HG02678 (cell line): ENCODE data around the gene TRAF7.

Source experiments
- ATAC-seq: cut with Tn5 transposase; IDR thresholded peaks from one replicate; pipeline ENCODE4 v1.9.1; 2021; ENCODE audit warnings: mild to moderate bottlenecking, moderate library complexity; ENCODE audit not compliant: unreplicated experiment

The TRAF7 gene

GRCh38 chr16:2163211-2163881, 7.8 kb downstream of the TRAF7 start:
- ATAC-seq = no peak

DNA sequence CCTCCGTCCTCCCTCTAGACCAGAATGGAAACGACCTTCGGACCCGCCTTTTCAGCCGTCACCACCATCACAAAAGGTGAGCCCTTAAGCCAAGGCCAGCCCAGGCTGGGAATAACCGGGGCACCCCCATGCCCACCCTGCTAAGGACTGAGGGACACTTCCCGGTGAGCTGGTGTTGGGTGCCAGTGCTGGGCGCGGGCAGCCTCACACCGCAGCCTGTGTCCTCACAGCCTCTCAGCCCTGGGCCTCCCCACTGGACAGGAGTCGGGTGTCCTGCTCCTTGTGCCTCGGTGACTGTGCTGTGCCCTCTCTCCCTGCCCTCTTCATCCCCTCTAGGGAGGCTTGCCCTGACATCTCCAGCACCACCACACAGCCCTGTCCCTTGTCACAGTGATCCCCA, 10.3 kb downstream of the TRAF7 start:
- no peak for ATAC-seq

GRCh38 chr16:2166263-2167067, 10.9 kb downstream of the TRAF7 start:
- ATAC-seq = no peak

DNA sequence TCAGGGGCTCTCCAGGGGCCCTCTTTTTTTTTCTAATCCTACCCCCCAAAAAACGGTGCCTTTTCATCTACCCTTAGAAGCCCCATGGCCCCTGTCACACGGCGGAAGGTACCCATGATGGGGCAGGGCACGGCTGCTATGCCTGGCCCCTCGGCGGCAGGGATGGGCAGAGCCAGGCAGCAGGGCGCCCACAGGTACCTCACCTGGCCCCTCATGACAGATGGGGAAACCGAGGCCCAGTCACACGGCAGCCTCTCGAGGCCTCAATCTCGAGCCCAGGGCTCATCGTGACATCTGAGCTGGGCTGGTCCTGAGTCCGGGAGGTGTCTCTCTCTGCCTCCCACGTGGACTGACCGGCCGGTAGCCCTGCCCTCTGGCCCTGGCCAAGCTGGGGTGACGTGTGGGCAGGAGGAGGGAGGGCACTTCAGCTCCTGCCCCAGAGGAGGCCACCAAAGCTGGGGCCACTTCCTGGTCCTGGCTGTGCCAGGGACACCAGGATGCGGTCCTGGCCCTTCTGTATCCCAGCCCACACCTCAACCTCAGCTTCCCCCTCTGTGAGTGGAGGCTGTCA, 11.6 kb downstream of the TRAF7 start:
- no peak for ATAC-seq

DNA sequence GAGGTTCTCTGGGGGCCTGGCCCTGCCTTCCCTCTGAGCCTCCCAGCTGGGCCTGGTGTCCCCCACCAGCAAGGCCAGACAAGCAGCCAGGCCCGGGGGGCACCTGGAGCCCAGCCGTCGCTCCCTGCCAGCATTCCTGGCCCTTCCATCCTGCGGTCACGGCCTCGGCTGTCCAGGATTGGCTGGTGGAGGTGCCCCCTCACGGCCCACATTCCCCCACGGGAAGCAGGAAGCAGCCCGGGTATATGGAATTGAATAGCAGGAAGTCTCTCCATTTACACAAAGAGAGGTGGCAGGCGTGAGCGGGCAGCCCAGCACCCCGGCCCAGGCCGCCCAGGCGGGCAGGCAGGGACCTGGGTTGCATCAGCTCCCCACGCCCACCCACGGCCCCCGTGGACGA, 14.5 kb downstream of the TRAF7 start:
- ATAC-seq = no peak

DNA sequence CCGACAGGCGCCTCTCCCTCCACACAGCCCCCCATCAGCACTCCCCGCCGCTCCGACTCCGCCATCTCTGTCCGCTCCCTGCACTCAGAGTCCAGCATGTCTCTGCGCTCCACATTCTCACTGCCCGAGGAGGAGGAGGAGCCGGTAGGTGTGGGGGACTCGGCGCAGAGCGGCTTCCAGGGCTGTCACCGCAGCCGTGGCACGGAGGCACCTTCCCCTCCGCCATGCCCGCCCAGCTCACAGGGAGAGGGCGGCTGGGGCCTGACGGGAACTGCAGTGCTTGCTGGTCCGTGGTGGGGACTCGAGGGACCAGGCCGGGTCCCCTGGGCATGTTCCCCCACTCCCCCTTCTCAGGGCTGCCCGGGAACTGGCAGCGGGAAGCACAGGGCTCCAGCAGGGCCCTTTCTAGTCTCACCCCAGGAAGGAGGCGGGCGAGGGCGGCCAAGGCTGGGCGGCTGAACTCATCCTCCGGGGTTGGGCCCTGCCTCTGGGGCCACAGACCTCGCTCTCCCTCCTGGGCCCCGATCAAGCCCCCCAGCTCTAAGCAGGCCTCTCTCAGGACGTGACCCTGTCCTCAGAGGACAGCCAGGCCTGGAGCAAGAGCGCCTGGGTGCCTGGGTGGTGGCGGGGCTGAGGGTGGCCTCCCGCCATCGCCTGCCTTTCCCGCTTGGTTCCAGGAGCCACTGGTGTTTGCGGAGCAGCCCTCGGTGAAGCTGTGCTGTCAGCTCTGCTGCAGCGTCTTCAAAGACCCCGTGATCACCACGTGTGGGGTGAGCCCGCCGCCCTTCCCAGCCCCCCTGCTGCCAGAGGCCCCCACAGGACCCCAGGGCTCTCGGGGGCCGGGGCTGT, 15.2 kb downstream of the TRAF7 start:
- ATAC-seq = no peak

DNA sequence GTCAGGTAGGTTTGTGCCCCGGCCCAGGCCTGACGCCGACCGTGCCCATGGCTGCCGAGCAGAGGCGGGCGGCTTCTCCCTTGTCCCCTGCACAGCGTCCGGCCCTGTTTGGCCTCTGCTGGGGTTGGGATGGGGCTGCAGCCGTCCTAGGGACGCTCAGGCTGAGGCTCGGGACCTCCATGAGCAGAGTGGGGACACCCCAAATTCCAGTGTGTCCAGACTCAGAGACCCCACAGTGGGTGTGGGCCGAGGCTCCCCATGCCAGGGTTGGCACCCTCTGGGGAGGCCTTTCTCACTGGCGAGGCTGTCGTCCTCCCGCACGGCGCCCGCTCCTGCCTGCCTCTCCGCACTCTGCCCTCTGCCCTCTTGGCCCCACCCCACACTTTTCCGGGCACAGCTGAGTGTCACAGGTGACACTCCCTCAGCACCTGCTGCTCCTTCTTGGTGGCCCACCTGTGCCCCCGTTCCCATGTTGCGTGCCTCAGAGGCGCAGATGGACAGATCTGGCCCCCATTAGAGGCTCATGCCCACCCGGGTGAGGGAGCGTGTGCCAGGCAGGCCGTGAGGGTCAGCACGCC, 16.1 kb downstream of the TRAF7 start:
- no peak for ATAC-seq

GRCh38 chr16:2172688-2173335, 17.2 kb downstream of the TRAF7 start:
- ATAC-seq = no peak

- ATAC-seq = no peak
Observed at GRCh38 chr16:2173366-2173765, 17.8 kb downstream of the TRAF7 start.

- ATAC-seq = no peak
Observed at GRCh38 chr16:2173916-2174315, 18.3 kb downstream of the TRAF7 start.

DNA sequence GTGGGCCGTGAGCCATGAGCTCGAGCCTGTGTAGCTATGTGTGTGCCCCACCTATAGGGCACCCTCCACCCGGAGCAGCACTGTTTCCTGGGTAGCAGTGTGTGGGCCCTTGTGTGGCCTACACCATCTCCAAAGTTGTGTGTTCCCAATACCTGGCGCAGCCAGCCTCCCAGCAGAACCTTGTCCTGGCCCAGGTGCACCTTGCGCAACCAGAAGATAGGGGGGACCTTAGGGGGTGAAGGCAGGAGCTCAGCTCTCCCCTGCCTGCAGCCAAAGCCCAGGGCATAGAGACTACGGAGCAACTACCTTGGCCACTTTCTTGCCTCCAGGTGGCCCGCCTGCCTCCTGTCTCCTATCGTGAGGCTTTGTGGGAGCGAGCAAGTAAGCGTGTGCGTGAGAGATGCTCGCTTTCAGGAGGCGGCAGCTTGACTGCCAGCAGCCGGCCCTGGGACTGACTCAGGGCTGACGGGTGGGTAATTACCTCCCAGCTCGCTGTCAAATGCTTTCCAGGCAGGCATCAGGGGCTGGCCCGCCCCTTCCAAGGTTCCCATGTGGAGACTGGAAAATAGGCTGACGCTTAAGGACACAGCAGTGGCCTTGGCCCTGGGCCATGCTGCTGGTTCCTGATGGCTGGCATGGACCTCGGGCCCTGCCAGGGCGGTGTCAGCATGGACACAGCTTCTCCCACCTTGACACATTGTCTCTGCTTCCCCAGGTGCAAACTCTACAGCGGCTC, 19.0 kb downstream of the TRAF7 start:
- no peak for ATAC-seq

DNA sequence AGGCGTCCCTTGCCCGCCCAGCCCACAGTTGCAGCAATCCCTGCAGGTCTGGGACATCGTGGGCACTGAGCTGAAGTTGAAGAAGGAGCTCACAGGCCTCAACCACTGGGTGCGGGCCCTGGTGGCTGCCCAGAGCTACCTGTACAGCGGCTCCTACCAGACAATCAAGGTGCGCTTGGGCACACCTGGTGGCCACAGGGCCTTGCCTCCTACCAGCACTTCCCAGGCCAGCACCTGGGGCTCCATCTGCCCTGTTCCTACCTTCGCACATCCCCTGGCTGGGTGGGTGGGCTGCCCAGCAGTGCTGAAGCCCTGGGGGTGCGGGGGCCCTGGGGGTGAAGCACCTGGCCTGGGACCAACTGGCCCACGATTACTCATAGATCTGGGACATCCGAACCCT, 19.9 kb downstream of the TRAF7 start:
- no peak for ATAC-seq

DNA sequence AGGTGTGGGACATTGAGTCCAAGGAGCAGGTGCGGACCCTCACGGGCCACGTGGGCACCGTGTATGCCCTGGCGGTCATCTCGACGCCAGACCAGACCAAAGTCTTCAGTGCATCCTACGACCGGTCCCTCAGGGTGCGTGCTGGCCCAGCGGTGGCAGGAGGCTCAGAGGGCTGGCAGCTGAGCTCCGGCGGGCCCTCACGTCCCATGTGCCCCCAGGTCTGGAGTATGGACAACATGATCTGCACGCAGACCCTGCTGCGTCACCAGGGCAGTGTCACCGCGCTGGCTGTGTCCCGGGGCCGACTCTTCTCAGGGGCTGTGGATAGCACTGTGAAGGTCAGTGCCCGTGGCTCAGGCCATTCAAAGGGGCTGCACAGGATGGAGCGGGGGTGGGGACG, 20.5 kb downstream of the TRAF7 start:
- no peak for ATAC-seq

DNA sequence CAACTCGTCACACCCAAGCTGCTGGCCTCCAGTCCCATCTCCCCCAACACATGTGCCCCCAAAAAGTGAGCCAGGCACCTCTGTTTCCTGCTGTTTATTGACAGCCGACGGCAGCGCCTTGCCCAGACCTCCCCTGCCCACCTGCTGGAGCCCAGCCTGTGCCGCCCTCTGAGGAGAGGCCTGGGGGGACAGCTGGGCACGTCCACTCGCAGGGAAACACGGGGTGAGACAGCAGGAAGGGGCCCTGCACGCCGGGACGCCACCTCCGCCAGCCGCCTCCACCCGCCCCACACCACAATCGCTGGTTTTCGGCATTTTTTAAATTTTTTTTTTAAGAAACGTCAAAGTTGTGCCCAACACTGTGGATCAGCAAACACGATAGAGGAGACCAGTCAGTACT, 21.5 kb downstream of the TRAF7 start:
- no peak for ATAC-seq

GRCh38 chr16:2177561-2177960, 22.0 kb downstream of the TRAF7 start:
- no peak for ATAC-seq

GRCh38 chr16:2178321-2179106, 22.9 kb downstream of the TRAF7 start:
- no peak for ATAC-seq

- no peak for ATAC-seq
Observed at GRCh38 chr16:2179107-2179501, 23.5 kb downstream of the TRAF7 start.

DNA sequence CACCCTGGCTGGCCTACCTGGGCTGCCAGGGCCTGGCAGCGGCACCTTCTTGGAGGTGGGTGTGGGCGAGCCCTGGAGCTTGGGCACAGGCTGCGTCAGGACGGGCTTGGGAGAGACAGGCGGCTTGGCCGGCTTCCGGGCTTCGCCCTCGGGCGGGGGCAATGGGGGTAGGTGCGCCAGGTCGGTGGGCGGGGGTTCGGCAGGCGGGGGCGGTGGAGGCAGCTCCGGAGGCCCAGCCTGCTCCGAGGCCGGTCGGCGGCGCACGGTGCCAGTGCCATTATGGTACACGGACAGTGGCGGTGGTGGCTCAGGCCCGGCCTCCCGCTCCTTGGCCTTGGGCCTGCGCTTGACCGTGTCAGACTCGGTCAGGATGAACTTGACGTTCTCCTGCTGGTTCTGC, 24.0 kb downstream of the TRAF7 start:
- ATAC-seq = no peak

- ATAC-seq = no peak
Observed at GRCh38 chr16:2180461-2180860, 24.9 kb downstream of the TRAF7 start.
